ENCODE results near the gene USP10.

USP10 gene

GRCh38 chr16:84675884-84676283, 23.9 kb upstream of the USP10 start:
- no peaks in the 10 kb centered on the region for H3K36me3 ChIP-seq (ENCODE audit: control insufficient read depth, insufficient read depth, low read length)
- H3K4me3 ChIP-seq (ENCODE audit: low read depth, low read length): no peak overlapping the region
- H3K4me1 ChIP-seq (ENCODE audit: control insufficient read depth, insufficient read depth, low read length): peaks cover 8% of the 10 kb centered on the region
- H3K27me3 ChIP-seq (ENCODE audit: control insufficient read depth, insufficient read depth, low read length): no peaks in the 10 kb centered on the region
- H3K9ac ChIP-seq (ENCODE audit: low read depth, low read length): no peak overlapping the region
- no peaks in the 10 kb centered on the region for H3K9me3 ChIP-seq (ENCODE audit: control insufficient read depth, insufficient read depth, low read length)

- H3K9ac ChIP-seq (ENCODE audit: low read depth, low read length): no peak overlapping the region
- H3K9me3 ChIP-seq (ENCODE audit: control insufficient read depth, insufficient read depth, low read length): no peaks in the 10 kb centered on the region
- H3K4me3 ChIP-seq (ENCODE audit: low read depth, low read length): no peak overlapping the region
- H3K4me1 ChIP-seq (ENCODE audit: control insufficient read depth, insufficient read depth, low read length): peaks cover 8% of the 10 kb centered on the region
- H3K36me3 ChIP-seq (ENCODE audit: control insufficient read depth, insufficient read depth, low read length): no peaks in the 10 kb centered on the region
- H3K27me3 ChIP-seq (ENCODE audit: control insufficient read depth, insufficient read depth, low read length): no peaks in the 10 kb centered on the region
Measured at GRCh38 chr16:84677017-84677803, 22.6 kb upstream of the USP10 start.

- H3K9me3 ChIP-seq (ENCODE audit: control insufficient read depth, insufficient read depth, low read length): no peaks in the 10 kb centered on the region
- no peaks in the 10 kb centered on the region for H3K36me3 ChIP-seq (ENCODE audit: control insufficient read depth, insufficient read depth, low read length)
- H3K4me1 ChIP-seq (ENCODE audit: control insufficient read depth, insufficient read depth, low read length): peaks cover 8% of the 10 kb centered on the region
- H3K9ac ChIP-seq (ENCODE audit: low read depth, low read length): no peak overlapping the region
- H3K4me3 ChIP-seq (ENCODE audit: low read depth, low read length): no peak overlapping the region
- no peaks in the 10 kb centered on the region for H3K27me3 ChIP-seq (ENCODE audit: control insufficient read depth, insufficient read depth, low read length)
Measured at GRCh38 chr16:84677849-84678248, 22.0 kb upstream of the USP10 start.

GRCh38 chr16:84678541-84678940, 21.3 kb upstream of the USP10 start:
- H3K4me1 ChIP-seq (ENCODE audit: control insufficient read depth, insufficient read depth, low read length): peaks cover 10% of the 10 kb centered on the region
- H3K27me3 ChIP-seq (ENCODE audit: control insufficient read depth, insufficient read depth, low read length): no peaks in the 10 kb centered on the region
- H3K36me3 ChIP-seq (ENCODE audit: control insufficient read depth, insufficient read depth, low read length): no peaks in the 10 kb centered on the region
- no peak overlapping the region for H3K9ac ChIP-seq (ENCODE audit: low read depth, low read length)
- no peak overlapping the region for H3K4me3 ChIP-seq (ENCODE audit: low read depth, low read length)
- no peaks in the 10 kb centered on the region for H3K9me3 ChIP-seq (ENCODE audit: control insufficient read depth, insufficient read depth, low read length)

GRCh38 chr16:84680165-84680842, 19.5 kb upstream of the USP10 start:
- H3K9ac ChIP-seq (ENCODE audit: low read depth, low read length): no peak overlapping the region
- no peaks in the 10 kb centered on the region for H3K36me3 ChIP-seq (ENCODE audit: control insufficient read depth, insufficient read depth, low read length)
- H3K4me3 ChIP-seq (ENCODE audit: low read depth, low read length): no peak overlapping the region
- no peaks in the 10 kb centered on the region for H3K9me3 ChIP-seq (ENCODE audit: control insufficient read depth, insufficient read depth, low read length)
- peaks cover 19% of the 10 kb centered on the region for H3K4me1 ChIP-seq (ENCODE audit: control insufficient read depth, insufficient read depth, low read length)
- no peaks in the 10 kb centered on the region for H3K27me3 ChIP-seq (ENCODE audit: control insufficient read depth, insufficient read depth, low read length)

- Histone ChIP-seq H3K4me1 (ENCODE audit: control insufficient read depth, insufficient read depth, low read length) (peaks cover 19% of the 10 kb centered on the region), H3K9ac (ENCODE audit: low read depth, low read length) (no peak overlapping the region), H3K9me3 (ENCODE audit: control insufficient read depth, insufficient read depth, low read length) (no peaks in the 10 kb centered on the region), H3K27me3 (ENCODE audit: control insufficient read depth, insufficient read depth, low read length) (no peaks in the 10 kb centered on the region), H3K4me3 (ENCODE audit: low read depth, low read length) (no peak overlapping the region), H3K36me3 (ENCODE audit: control insufficient read depth, insufficient read depth, low read length) (no peaks in the 10 kb centered on the region)
Measured at GRCh38 chr16:84680843-84681629, 18.8 kb upstream of the USP10 start.

GRCh38 chr16:84683691-84684591, 15.9 kb upstream of the USP10 start:
- Histone ChIP-seq H3K9ac (ENCODE audit: low read depth, low read length) (no peak overlapping the region), H3K4me1 (ENCODE audit: control insufficient read depth, insufficient read depth, low read length) (peaks cover 11% of the 10 kb centered on the region), H3K4me3 (ENCODE audit: low read depth, low read length) (no peak overlapping the region)

GRCh38 chr16:84684592-84684965, 15.2 kb upstream of the USP10 start:
- H3K4me3 ChIP-seq (ENCODE audit: low read depth, low read length): no peak overlapping the region
- H3K27me3 ChIP-seq (ENCODE audit: control insufficient read depth, insufficient read depth, low read length): no peaks in the 10 kb centered on the region
- H3K4me1 ChIP-seq (ENCODE audit: control insufficient read depth, insufficient read depth, low read length): peaks cover 11% of the 10 kb centered on the region

More at GRCh38 chr16:84683691-84684591, 15.9 kb upstream of the USP10 start:
- H3K27me3 ChIP-seq (ENCODE audit: control insufficient read depth, insufficient read depth, low read length): no peaks in the 10 kb centered on the region
- no peaks in the 10 kb centered on the region for H3K9me3 ChIP-seq (ENCODE audit: control insufficient read depth, insufficient read depth, low read length)
- no peaks in the 10 kb centered on the region for H3K36me3 ChIP-seq (ENCODE audit: control insufficient read depth, insufficient read depth, low read length)

GRCh38 chr16:84685210-84685609, 14.6 kb upstream of the USP10 start:
- no peak overlapping the region for H3K4me3 ChIP-seq (ENCODE audit: low read depth, low read length)
- H3K27me3 ChIP-seq (ENCODE audit: control insufficient read depth, insufficient read depth, low read length): no peaks in the 10 kb centered on the region
- no peaks in the 10 kb centered on the region for H3K36me3 ChIP-seq (ENCODE audit: control insufficient read depth, insufficient read depth, low read length)
- H3K9me3 ChIP-seq (ENCODE audit: control insufficient read depth, insufficient read depth, low read length): no peaks in the 10 kb centered on the region
- no peak overlapping the region for H3K9ac ChIP-seq (ENCODE audit: low read depth, low read length)
- H3K4me1 ChIP-seq (ENCODE audit: control insufficient read depth, insufficient read depth, low read length): peaks cover 11% of the 10 kb centered on the region

More at GRCh38 chr16:84684592-84684965, 15.2 kb upstream of the USP10 start:
- no peak overlapping the region for H3K9ac ChIP-seq (ENCODE audit: low read depth, low read length)
- H3K36me3 ChIP-seq (ENCODE audit: control insufficient read depth, insufficient read depth, low read length): no peaks in the 10 kb centered on the region
- H3K9me3 ChIP-seq (ENCODE audit: control insufficient read depth, insufficient read depth, low read length): no peaks in the 10 kb centered on the region

- H3K9me3 ChIP-seq (ENCODE audit: control insufficient read depth, insufficient read depth, low read length): no peaks in the 10 kb centered on the region
- H3K4me1 ChIP-seq (ENCODE audit: control insufficient read depth, insufficient read depth, low read length): peaks cover 11% of the 10 kb centered on the region
- H3K9ac ChIP-seq (ENCODE audit: low read depth, low read length): no peak overlapping the region
- H3K27me3 ChIP-seq (ENCODE audit: control insufficient read depth, insufficient read depth, low read length): no peaks in the 10 kb centered on the region
- no peaks in the 10 kb centered on the region for H3K36me3 ChIP-seq (ENCODE audit: control insufficient read depth, insufficient read depth, low read length)
- H3K4me3 ChIP-seq (ENCODE audit: low read depth, low read length): no peak overlapping the region
Measured at GRCh38 chr16:84686707-84687298, 13.0 kb upstream of the USP10 start.

- Histone ChIP-seq H3K4me1 (ENCODE audit: control insufficient read depth, insufficient read depth, low read length) (peaks cover 11% of the 10 kb centered on the region), H3K9me3 (ENCODE audit: control insufficient read depth, insufficient read depth, low read length) (no peaks in the 10 kb centered on the region), H3K27me3 (ENCODE audit: control insufficient read depth, insufficient read depth, low read length) (no peaks in the 10 kb centered on the region), H3K4me3 (ENCODE audit: low read depth, low read length) (no peak overlapping the region), H3K36me3 (ENCODE audit: control insufficient read depth, insufficient read depth, low read length) (no peaks in the 10 kb centered on the region), H3K9ac (ENCODE audit: low read depth, low read length) (no peak overlapping the region)
Measured at GRCh38 chr16:84687715-84688114, 12.1 kb upstream of the USP10 start.
